ENCODE results near the gene P2RX6.
"Not testable (repeated sequence)": the region's sequence is repeated elsewhere in the genome, so short reads cannot be mapped to it uniquely, and the experiment has no call there.

The P2RX6 gene

GRCh38 chr22:21032037-21032867, 17.3 kb downstream of the P2RX6 start, which contains the start of gene SLC7A4:
TSS of gene SLC7A4 (minus strand) at chr22:21032561. CDS start at chr22:21031812, 749 bp downstream.
- no peak for TF ChIP-seq CTCF (IDR thresholded peaks at IDR 0.05)
- no peak for TF ChIP-seq ZFX (IDR thresholded peaks at IDR 0.05; ENCODE audit: borderline replicate concordance)
- H3K27ac ChIP-seq: no peak within 1 kb of the TSS

- TF ChIP-seq ZFX (IDR thresholded peaks at IDR 0.05; ENCODE audit: borderline replicate concordance) (no peak), CTCF (IDR thresholded peaks at IDR 0.05) (no peak)
- H3K27ac ChIP-seq: no peak overlapping the region
Observed at GRCh38 chr22:21032868-21033688, 18.1 kb downstream of the P2RX6 start.

- no peak for TF ChIP-seq CTCF (IDR thresholded peaks at IDR 0.05)
- no peak for TF ChIP-seq ZFX (IDR thresholded peaks at IDR 0.05; ENCODE audit: borderline replicate concordance)
- no peak overlapping the region for H3K27ac ChIP-seq
Observed at GRCh38 chr22:21033895-21034294, 18.9 kb downstream of the P2RX6 start.

- TF ChIP-seq CTCF (IDR thresholded peaks at IDR 0.05) (no peak), ZFX (IDR thresholded peaks at IDR 0.05; ENCODE audit: borderline replicate concordance) (no peak)
- H3K27ac ChIP-seq: no peak overlapping the region
Observed at GRCh38 chr22:21034989-21035388, 20.0 kb downstream of the P2RX6 start.

- TF ChIP-seq CTCF (IDR thresholded peaks at IDR 0.05) (no peak), ZFX (IDR thresholded peaks at IDR 0.05; ENCODE audit: borderline replicate concordance) (no peak)
- H3K27ac ChIP-seq: no peak overlapping the region
Observed at GRCh38 chr22:21038405-21038804, 23.4 kb downstream of the P2RX6 start.

GRCh38 chr22:21039158-21039557, 24.2 kb downstream of the P2RX6 start:
- H3K27ac ChIP-seq: not testable (repeated sequence)

GRCh38 chr22:21041937-21042336, 27.0 kb downstream of the P2RX6 start:
- no peak for TF ChIP-seq CTCF (IDR thresholded peaks at IDR 0.05)
- TF ChIP-seq ZFX (IDR thresholded peaks at IDR 0.05; ENCODE audit: borderline replicate concordance): no peak
- H3K27ac ChIP-seq: no peak overlapping the region
